Embryonic facial prominence (tissue), 1 donor: ENCODE measurements around the gene PRDM10.
"Not testable (repeated sequence)": the region's sequence is repeated elsewhere in the genome, so short reads cannot be mapped to it uniquely, and the experiment has no call there.

ENCODE experiments used
- DNase-seq: peaks from one replicate; pipeline ENCODE4 v3.0.0-alpha.2; 2016; ENCODE audit errors: extremely low spot score

PRDM10 gene

GRCh38 chr11:129974672-129975071 is 28.0 kb downstream of the PRDM10 start:
- no peak for DNase-seq

DNA sequence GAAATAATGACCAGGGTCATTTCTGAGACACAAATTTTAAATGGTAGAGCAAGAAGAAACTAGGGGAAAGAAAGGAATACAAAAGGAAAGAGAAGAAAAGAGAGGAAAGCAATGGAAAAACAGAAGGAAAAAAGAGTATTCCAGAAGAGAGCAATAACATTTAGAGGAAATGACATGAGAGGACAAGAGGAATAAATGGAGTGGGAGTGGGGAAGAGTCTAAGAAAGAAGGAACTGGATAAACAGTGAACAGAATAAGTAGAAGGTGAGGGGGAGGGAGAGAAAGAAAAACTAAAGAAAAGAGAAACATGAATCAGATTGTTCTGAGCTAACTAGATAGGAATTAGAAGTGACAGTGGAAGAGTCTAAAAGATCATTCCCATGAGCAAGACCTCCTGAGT is 28.4 kb downstream of the PRDM10 start:
- DNase-seq = no peak

DNA sequence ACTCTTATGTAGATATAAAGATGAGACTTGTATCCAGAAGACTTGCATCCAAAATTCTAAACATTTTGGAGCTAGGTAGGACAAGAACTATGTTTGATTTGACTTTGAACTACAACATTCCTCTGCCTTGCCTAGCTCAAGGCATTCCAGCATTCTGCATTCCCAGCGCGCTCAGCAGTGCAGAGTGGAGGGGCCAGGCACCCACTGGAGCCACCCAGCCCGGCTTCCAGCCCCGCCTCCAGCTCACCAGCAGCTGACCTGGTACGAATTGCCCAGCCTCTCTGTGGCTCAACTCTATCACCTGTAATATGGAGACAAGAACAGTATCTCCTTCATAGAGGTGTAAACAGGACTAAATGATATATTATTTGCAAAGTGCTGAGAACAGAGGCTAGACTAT is 28.8 kb downstream of the PRDM10 start:
- no peak for DNase-seq

- no peak for DNase-seq
Measured at GRCh38 chr11:129973068-129973467, 29.6 kb downstream of the PRDM10 start.

DNA sequence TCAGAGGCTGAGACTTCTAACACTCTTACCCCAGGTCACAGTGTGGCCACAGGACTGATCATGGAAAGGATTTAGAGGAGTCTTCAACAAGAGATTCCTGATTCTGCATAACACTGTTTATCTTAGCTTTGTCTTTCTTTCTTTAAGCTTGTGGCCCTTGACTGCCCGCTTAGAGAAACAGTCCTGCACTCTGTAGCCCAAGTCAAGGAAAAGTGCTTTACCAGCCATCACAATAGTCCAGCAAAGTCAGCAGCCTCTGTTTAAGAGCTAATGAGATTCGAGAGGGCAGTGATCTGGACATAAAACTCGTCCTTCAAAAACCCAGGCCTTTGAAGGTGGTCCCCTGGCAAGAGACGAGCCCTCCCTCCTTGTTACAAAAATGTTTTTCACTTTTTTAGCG is 30.0 kb downstream of the PRDM10 start:
- no peak for DNase-seq

- DNase-seq = not testable (repeated sequence)
Measured at GRCh38 chr11:129971856-129972255, 30.8 kb downstream of the PRDM10 start.

DNA sequence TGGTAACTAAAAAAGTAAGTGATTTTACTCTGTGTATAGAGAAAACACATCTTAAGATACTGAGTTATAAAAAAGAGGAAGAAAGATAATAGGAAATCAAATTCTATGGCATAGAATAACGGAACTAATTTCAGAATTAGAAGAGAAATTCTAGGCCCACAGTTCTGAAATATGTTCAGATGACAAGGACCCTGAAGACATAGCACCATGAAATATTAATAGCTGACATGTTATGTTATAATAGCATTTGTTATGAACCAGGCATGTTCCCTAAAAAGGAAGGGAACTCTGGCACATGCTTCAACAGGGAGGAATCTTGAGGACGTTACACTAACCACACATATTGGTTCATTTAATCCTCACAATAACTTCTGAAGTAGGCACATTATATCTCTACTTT is 32.7 kb downstream of the PRDM10 start:
- no peak for DNase-seq

- DNase-seq = no peak
Measured at GRCh38 chr11:129968591-129969419, 33.8 kb downstream of the PRDM10 start.

- no peak for DNase-seq
Measured at GRCh38 chr11:129967996-129968395, 34.6 kb downstream of the PRDM10 start.

DNA sequence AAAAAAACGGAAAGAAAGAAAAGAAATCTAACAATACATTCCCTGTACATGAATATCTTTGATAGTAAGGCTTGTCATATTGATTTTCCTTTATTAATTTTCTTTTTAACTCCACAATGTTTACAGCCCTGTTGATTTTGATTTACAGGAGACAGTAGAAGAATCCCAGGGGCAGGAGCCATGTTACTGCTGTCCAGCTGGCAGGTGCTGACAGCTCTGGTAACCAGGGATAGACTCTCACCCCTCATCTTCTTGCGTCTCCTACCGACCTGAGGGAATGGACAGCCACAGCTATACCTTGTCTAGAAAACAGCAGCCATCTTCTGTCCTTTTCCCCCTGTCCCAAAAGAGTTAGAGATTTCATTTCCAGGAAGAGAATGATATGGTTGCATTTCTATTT is 37.4 kb downstream of the PRDM10 start:
- no peak for DNase-seq

- DNase-seq = no peak
Measured at GRCh38 chr11:129960216-129961214, 42.1 kb downstream of the PRDM10 start.

GRCh38 chr11:129959687-129960086 is 42.9 kb downstream of the PRDM10 start:
- no peak for DNase-seq

DNA sequence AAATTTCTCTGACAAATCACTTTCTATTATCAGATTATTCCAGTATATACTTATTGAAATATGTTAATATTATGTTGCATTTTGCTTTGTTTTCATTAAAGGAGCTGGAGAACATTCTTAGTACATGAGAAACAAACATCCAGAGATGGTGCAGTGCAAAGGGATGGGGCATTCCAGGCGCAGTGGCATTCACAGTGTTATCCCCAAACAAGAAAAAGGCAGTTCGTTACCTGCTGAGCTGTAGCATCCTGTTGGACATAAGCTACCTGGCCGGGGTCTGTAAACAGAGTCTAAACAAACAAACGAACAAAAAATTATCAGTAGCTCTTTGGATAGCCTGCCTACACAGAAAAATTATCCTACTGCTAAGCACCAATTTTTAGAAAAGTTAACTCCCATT is 47.4 kb downstream of the PRDM10 start:
- no peak for DNase-seq

GRCh38 chr11:129954703-129955102 is 47.9 kb downstream of the PRDM10 start:
- not testable (repeated sequence) for DNase-seq

DNA sequence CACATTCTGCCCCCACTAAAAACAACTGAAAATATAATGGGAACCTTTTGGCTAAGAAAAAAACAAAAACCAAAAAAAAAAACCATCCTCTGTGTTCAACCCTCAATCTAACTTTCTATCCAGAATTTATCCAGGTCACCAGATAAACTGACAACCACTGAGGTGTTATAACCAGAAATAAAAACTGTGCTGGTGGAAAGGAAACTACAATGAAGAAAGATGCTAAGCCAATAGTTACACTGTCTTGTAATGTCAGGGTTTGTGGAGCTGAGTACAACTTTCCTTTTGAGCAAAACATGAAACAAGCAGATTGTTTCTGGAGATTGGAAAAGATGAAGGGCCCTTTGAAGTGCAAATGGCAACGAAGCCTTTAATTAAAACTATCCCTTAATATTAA is 50.8 kb downstream of the PRDM10 start:
- DNase-seq = no peak

DNA sequence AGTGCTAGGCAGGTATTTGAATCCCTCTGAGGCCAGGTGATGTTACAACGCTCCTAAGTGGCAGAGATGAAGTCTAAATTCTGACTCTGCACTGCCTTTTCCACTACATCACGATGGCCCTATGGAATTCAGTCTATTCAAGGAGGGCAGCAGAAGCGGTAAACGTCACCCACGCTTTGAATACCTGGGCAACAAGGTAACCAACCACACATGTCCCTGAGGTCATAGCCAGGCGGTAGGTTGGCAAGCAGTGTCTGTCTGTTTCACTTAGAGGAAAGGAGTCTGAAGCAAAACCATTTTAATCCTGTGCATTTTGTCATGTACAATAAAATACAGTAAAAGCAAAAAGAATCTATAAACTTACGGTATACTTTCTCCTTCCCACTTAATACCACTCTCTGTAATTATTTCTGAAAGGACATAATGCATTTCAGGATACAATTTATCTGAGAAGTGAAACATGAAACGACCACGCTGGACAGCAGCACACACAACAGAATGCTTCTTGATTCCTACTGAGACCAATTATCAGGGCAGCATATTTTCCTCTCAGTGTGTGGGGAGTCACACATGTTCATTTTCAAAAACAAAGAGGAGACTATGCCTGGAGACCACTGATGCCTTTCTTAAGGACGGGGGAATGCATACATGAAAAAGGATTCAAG is 51.3 kb downstream of the PRDM10 start:
- DNase-seq = no peak

- no peak for DNase-seq
Measured at GRCh38 chr11:129950101-129951091, 52.2 kb downstream of the PRDM10 start.

GRCh38 chr11:129948926-129949466 is 53.6 kb downstream of the PRDM10 start:
- DNase-seq = no peak

GRCh38 chr11:129947474-129947873 is 55.2 kb downstream of the PRDM10 start:
- no peak for DNase-seq

DNA sequence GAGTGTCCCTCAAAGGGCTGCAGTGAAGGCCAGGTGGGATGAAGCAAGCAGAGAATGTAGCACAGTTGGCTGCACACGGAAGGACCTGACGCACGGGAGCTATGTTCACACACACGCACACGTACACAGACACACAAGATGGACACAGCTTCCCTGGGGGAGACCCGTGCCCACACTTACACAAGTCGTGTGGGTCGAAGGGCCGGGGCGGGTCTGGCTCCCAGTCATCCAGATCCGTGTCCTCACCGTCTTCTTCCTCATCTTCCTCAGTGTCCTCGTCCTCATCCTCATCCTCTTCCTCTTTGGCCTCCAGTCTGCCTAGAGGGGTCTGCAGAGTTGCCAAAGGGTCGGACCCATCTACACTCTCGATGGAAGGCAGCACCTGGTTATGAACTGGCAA is 55.7 kb downstream of the PRDM10 start:
- DNase-seq = no peak

- no peak for DNase-seq
Measured at GRCh38 chr11:129946256-129946655, 56.4 kb downstream of the PRDM10 start.
